Measurements from ENCODE around the gene TAPT1. TPM values are rescaled to one million over a fixed set of nuclear protein-coding genes. Genes with fewer than 3 reads are reported as not detected.

The TAPT1 gene
- total and polyA plus RNA-seq, 2 donors (not counting 3 experiments of a cell fraction or from before 2014, with no cell fraction given) = 6.9 to 17.5 TPM

- Histone ChIP-seq H3K4me3 (replicated peaks in 1 of 3; ENCODE audit: insufficient read depth in 1 of 3, low read depth in 1 of 3, low read length in 3 of 3) (no peak overlapping the region), H3K4me1 (ENCODE audit: control insufficient read depth, extremely low read depth, insufficient read depth, low read length) (no peaks in the 10 kb centered on the region), H4K20me1 (replicated peaks; ENCODE audit: control insufficient read depth, extremely low read depth, insufficient read depth, low read length) (no peaks in the 10 kb centered on the region), H3K79me2 (ENCODE audit: control insufficient read depth, insufficient read depth, low read length) (no peaks in the 10 kb centered on the region), H2AFZ (ENCODE audit: low read depth, low read length) (no peak overlapping the region), H3K4me2 (ENCODE audit: insufficient read depth, low read length) (no peak overlapping the region), H3K36me3 (ENCODE audit: control insufficient read depth in 2 of 2, extremely low read depth in 1 of 2, insufficient read depth in 2 of 2, low read length in 2 of 2) (no peaks in the 10 kb centered on the region), H3K9me1 (replicated peaks; ENCODE audit: control insufficient read depth, extremely low read depth, insufficient read depth, low read length) (no peaks in the 10 kb centered on the region), H3K9me3 (replicated peaks; ENCODE audit: control insufficient read depth, insufficient read depth, low read length) (no peaks in the 10 kb centered on the region), H3K9ac (replicated peaks; ENCODE audit: extremely low read depth, insufficient read depth, low read length) (no peak overlapping the region), H3K27me3 (ENCODE audit: control insufficient read depth in 2 of 2, insufficient read depth in 2 of 2, low read length in 2 of 2) (peaks cover 0 to 9% of the 10 kb centered on the region in 2 experiments), H3K27ac (ENCODE audit: insufficient read depth, low read depth, low read length) (no peak overlapping the region)
- dilution Hi-C loops (cut with MboI; ENCODE audit: extremely low pct_ligation_motif_present, low sequenced_read_pairs) (no loop called here), intact Hi-C loops (cut with micrococcal nuclease) (loop anchor here (1.0 to 10.0 kb wide), 3 partner anchors 303 to 791 kb away; partner anchors contain the start of gene FGFBP2)
- CTCF ChIA-PET = interaction anchor here (0.7 to 4.2 kb wide), 20 partner anchors 16 to 462 kb away, joined by 3 to 129 read pairs (median 12); partner anchors contain the start of gene FGFBP2
- TF ChIP-seq GATA2 (IDR thresholded peaks at IDR 0.05; ENCODE audit: insufficient read depth, insufficient read length, low read depth, low read length) = no peak
- TF ChIP-seq EZH2 (IDR thresholded peaks at IDR 0.05; ENCODE audit: borderline replicate concordance, low read depth, low read length, severe bottlenecking) = no peak
- TF ChIP-seq MYC (IDR thresholded peaks at IDR 0.05; ENCODE audit: low read depth, low read length) = no peak
- no peak for TF ChIP-seq JUN (IDR thresholded peaks at IDR 0.05; ENCODE audit: borderline replicate concordance, insufficient read depth, insufficient read length, low read depth)
- no peak for TF ChIP-seq CTCF (IDR thresholded peaks at IDR 0.05; ENCODE audit: extremely low read depth in 1 of 2, insufficient read depth in 1 of 2, low read depth in 1 of 2, low read length in 2 of 2)
- TF ChIP-seq, protein P1, sequence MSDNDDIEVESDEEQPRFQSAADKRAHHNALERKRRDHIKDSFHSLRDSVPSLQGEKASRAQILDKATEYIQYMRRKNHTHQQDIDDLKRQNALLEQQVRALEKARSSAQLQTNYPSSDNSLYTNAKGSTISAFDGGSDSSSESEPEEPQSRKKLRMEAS (IDR thresholded peaks at IDR 0.05; ENCODE audit: insufficient read depth, insufficient read length) = no peak
- no peak for TF ChIP-seq FOS (IDR thresholded peaks at IDR 0.05; ENCODE audit: borderline replicate concordance, insufficient read depth, low read length)
- no peak for TF ChIP-seq POLR2AphosphoS5 (IDR thresholded peaks at IDR 0.05; ENCODE audit: insufficient read depth, low read depth, low read length)
- no peak for TF ChIP-seq POLR2A (IDR thresholded peaks at IDR 0.05; ENCODE audit: low read depth, low read length)
- BruUV-seq (replicated peaks) = no TSS peak
- no peak for FAIRE-seq
- no peak for DNase-seq (ENCODE audit: low read depth, low spot score)
- POLR2A ChIA-PET = no interaction called here
Measured at GRCh38 chr4:16265820-16266219, 39.5 kb upstream of the TAPT1 start.
